HepG2 (cell line): ENCODE data around the gene RAB3B.

ENCODE experiments used
- ATAD3A ChIP-seq: sonication (generic); formaldehyde crosslinking; IDR thresholded peaks from 2 replicates; pipeline ENCODE4 v1.4.0; 2020; ENCODE audit warnings: missing genetic modification reagents
- CTCF ChIP-seq: sonication (generic); formaldehyde crosslinking; IDR thresholded peaks from 2 replicates; pipeline ENCODE4 v1.5.0; 2020; ENCODE audit warnings: mild to moderate bottlenecking, missing genetic modification reagents, moderate library complexity
- DPF2 ChIP-seq: sonication (generic); formaldehyde crosslinking; IDR thresholded peaks from 2 replicates; pipeline ENCODE4 v1.4.0; 2020; ENCODE audit warnings: mild to moderate bottlenecking, low read depth, missing genetic modification reagents, borderline replicate concordance
- EZH2 ChIP-seq: conservative IDR thresholded peaks from 2 replicates; pipeline ENCODE4 v1.6.1; 2012; ENCODE audit warnings: mild to moderate bottlenecking, low read depth, low read length, moderate library complexity
- LCORL ChIP-seq, 2 experiments: fragments of 450-650 bp in 1 of 2; sonication (generic) in 1 of 2; formaldehyde crosslinking in 1 of 2; IDR thresholded peaks; 2 replicates each; pipeline versions ENCODE4 v1.5.0 to v1.6.1; 2017 to 2020; ENCODE audit warnings: antibody characterized with exemption in 1 of 2, missing genetic modification reagents in 1 of 2
- PRDM10 ChIP-seq: sonication (generic); formaldehyde crosslinking; IDR thresholded peaks from 2 replicates; pipeline ENCODE4 v1.4.0; 2020; ENCODE audit warnings: low read depth, missing genetic modification reagents
- SOX6 ChIP-seq, 2 experiments: fragments of 450-650 bp in 1 of 2; sonication (generic) in 1 of 2; formaldehyde crosslinking in 1 of 2; IDR thresholded peaks; 2 replicates each; pipeline versions ENCODE4 v1.4.0 to v1.6.1; 2017 to 2020; ENCODE audit warnings: antibody characterized with exemption in 1 of 2, mild to moderate bottlenecking in 1 of 2, missing genetic modification reagents in 1 of 2
- TARDBP ChIP-seq: sonication (generic); formaldehyde crosslinking; IDR thresholded peaks from 2 replicates; pipeline ENCODE4 v1.8.0; 2022; ENCODE audit warnings: mild to moderate bottlenecking, missing genetic modification reagents
- ZNF672 ChIP-seq: sonication (generic); formaldehyde crosslinking; IDR thresholded peaks from 2 replicates; pipeline ENCODE4 v1.8.1; 2022; ENCODE audit warnings: missing genetic modification reagents
- ZSCAN30 ChIP-seq: sonication (generic); formaldehyde crosslinking; IDR thresholded peaks from 2 replicates; pipeline ENCODE4 v1.5.0; 2020; ENCODE audit warnings: mild to moderate bottlenecking, missing genetic modification reagents

GRCh38 chr1:51906306-51907078 is 84.0 kb downstream of the RAB3B start:
- TF ChIP-seq TARDBP (CRISPR knock-in tag) (no peak), EZH2 (no peak), PRDM10 (CRISPR knock-in tag) (no peak), DPF2 (CRISPR knock-in tag) (no peak), ZNF672 (no peak), CTCF (CRISPR knock-in tag) (no peak), SOX6 (IDR thresholded peaks at IDR 0.05) (no peak), SOX6 (CRISPR knock-in tag; IDR thresholded peaks at IDR 0.05) (no peak), ATAD3A (CRISPR knock-in tag) (no peak), LCORL (IDR thresholded peaks at IDR 0.05) (no peak), LCORL (CRISPR knock-in tag; IDR thresholded peaks at IDR 0.05) (no peak), ZSCAN30 (no peak)
